ENCODE data around the gene NUCB1. TPM values are rescaled to one million over a fixed set of nuclear protein-coding genes. Genes with fewer than 3 reads are reported as not detected.
"Not testable (repeated sequence)": the region's sequence is repeated elsewhere in the genome, so short reads cannot be mapped to it uniquely, and the experiment has no call there.

NUCB1 gene
- total and polyA plus RNA-seq, 7 experiments from 2014 or later: 70.5 to 252 (median 142) TPM

DNA sequence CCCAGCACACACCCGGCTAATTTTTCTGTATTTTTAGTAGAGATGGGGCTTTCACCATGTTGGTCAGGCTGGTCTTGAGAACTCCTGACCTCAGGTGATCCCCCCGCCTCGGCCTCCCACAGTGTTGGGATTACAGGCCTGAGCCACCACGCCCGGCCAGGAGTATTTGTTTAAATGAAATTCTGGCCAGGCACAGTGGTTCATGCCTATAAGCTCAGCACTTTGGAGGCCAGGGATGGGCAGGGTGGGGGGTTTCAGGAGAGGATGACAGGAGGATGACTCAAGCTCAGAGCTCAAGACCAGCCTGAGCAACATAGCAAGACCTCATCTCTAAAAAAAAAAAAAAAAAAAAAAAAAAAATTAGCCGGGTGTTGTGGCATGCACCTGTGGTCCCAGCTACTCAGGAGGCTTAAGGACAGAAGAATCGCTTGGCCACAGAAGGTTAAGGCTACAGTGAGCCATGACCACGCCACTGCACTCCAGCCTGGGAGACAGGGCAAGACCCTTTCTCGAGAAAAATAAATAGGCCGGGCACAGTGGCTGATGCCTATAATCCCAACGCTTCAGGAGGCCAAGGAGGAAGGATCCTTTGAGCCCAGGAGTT, 25.2 kb downstream of the NUCB1 start:
- ChIA-PET CTCF (interaction anchor here (1.2 kb wide), 1 partner anchor 45 kb away, joined by 3 read pairs; no protein-coding TSS in a partner anchor), POLR2A (no interaction called here)
- DNase-seq: no peak

DNA sequence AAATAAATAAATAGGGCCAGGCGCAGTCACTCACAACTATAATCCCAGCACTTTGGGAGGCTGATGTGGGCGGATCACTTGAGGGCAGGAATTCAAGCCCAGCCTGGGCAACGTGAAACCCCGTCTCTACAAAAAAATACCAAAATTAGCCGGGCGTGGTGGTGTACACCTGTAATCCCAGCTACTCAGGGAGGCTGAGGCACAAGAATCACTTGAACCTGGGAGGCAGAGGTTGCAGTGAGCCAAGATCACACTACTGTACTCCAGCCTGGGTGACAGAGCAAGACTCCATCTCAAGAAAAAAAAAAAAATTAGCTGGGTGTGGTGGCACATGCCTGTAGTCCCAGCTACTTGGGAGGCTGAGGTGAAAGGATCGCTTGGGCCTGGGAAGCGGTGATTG, 25.8 kb downstream of the NUCB1 start:
- H3K4me3 Mint-ChIP-seq; DNase-seq; H3K27me3 Mint-ChIP-seq; intact Hi-C loops (cut with micrococcal nuclease); H3K27ac Mint-ChIP-seq; H3K4me1 ChIP-seq (ENCODE audit: control insufficient read depth in 2 of 2, insufficient read depth in 2 of 2, low read length in 2 of 2); POLR2A ChIA-PET; ATAC-seq; H3K27me3 ChIP-seq (ENCODE audit: control insufficient read depth in 2 of 2, insufficient read depth in 2 of 2, low read length in 2 of 2); H3K27ac ChIP-seq (ENCODE audit: low read depth, low read length); H3K9me3 Mint-ChIP-seq; H3K4me3 ChIP-seq (ENCODE audit: low read length); H3K9me3 ChIP-seq (ENCODE audit: control insufficient read depth in 2 of 3, low read length in 3 of 3): not testable (repeated sequence)
- Mint-ChIP-seq H3K36me3 (peaks cover 0 to 11% (median 0%) of the 10 kb centered on the region in 5 donors), H3K4me1 (peaks cover 0 to 10% (median 4%) of the 10 kb centered on the region in 7 donors)
- H3K36me3 ChIP-seq (ENCODE audit: control insufficient read depth in 2 of 3, insufficient read depth in 3 of 3, low read length in 3 of 3): peaks cover 0 to 24% (median 0%) of the 10 kb centered on the region in 3 experiments
- CTCF ChIA-PET: interaction anchor here (1.2 kb wide), 1 partner anchor 44 kb away, joined by 3 read pairs; no protein-coding TSS in a partner anchor

More for the DNA sequence above, 25.2 kb downstream of the NUCB1 start:
- Mint-ChIP-seq H3K9me3 (no peaks in the 10 kb centered on the region), H3K4me1 (peaks cover 0 to 10% (median 4%) of the 10 kb centered on the region in 7 donors), H3K36me3 (peaks cover 0 to 12% (median 0%) of the 10 kb centered on the region in 5 donors), H3K27me3 (no peaks in the 10 kb centered on the region), H3K27ac (peak overlapping the region in 1 of 9 donors; percentile 38), H3K4me3 (no peak overlapping the region)
- Histone ChIP-seq H3K4me3 (ENCODE audit: low read length) (no peak overlapping the region), H3K9me3 (ENCODE audit: control insufficient read depth in 2 of 3, low read length in 3 of 3) (no peaks in the 10 kb centered on the region), H3K27me3 (ENCODE audit: control insufficient read depth in 2 of 2, insufficient read depth in 2 of 2, low read length in 2 of 2) (no peaks in the 10 kb centered on the region), H3K4me1 (ENCODE audit: control insufficient read depth in 2 of 2, insufficient read depth in 2 of 2, low read length in 2 of 2) (no peaks in the 10 kb centered on the region), H3K36me3 (ENCODE audit: control insufficient read depth in 2 of 3, insufficient read depth in 3 of 3, low read length in 3 of 3) (peaks cover 0 to 28% (median 0%) of the 10 kb centered on the region in 3 experiments), H3K27ac (ENCODE audit: low read depth, low read length) (no peak overlapping the region)
- intact Hi-C loops (cut with micrococcal nuclease): no loop called here
- ATAC-seq: no peak

- Histone ChIP-seq H3K9me3 (ENCODE audit: control insufficient read depth in 2 of 3, low read length in 3 of 3) (no peaks in the 10 kb centered on the region), H3K27me3 (ENCODE audit: control insufficient read depth in 2 of 2, insufficient read depth in 2 of 2, low read length in 2 of 2) (no peaks in the 10 kb centered on the region), H3K27ac (ENCODE audit: low read depth, low read length) (no peak overlapping the region), H3K36me3 (ENCODE audit: control insufficient read depth in 2 of 3, insufficient read depth in 3 of 3, low read length in 3 of 3) (peaks cover 0 to 13% (median 0%) of the 10 kb centered on the region in 3 experiments), H3K4me1 (ENCODE audit: control insufficient read depth in 2 of 2, insufficient read depth in 2 of 2, low read length in 2 of 2) (no peaks in the 10 kb centered on the region), H3K4me3 (ENCODE audit: low read length) (peak overlapping the region; percentile 24)
- Mint-ChIP-seq H3K27me3 (peaks cover 0 to 3% (median 0%) of the 10 kb centered on the region in 5 donors), H3K27ac (peak overlapping the region in 7 of 9 donors; percentile 20 to 69 (median 52)), H3K9me3 (no peaks in the 10 kb centered on the region), H3K4me3 (peak overlapping the region in 9 of 10 donors; percentile 43 to 81 (median 74)), H3K4me1 (peaks cover 0 to 10% (median 4%) of the 10 kb centered on the region in 7 donors), H3K36me3 (peaks cover 0 to 4% (median 0%) of the 10 kb centered on the region in 5 donors)
- POLR2A ChIA-PET: no interaction called here
- intact Hi-C loops (cut with micrococcal nuclease): no loop called here
- peak in 6 of 9 donors; percentile 20 to 41 (median 34) for DNase-seq
- CTCF ChIA-PET: no interaction called here
- ATAC-seq: peak; percentile 45
These were observed 26.8 kb downstream of the NUCB1 start for GRCh38 chr19:48926909-48927308.

DNA sequence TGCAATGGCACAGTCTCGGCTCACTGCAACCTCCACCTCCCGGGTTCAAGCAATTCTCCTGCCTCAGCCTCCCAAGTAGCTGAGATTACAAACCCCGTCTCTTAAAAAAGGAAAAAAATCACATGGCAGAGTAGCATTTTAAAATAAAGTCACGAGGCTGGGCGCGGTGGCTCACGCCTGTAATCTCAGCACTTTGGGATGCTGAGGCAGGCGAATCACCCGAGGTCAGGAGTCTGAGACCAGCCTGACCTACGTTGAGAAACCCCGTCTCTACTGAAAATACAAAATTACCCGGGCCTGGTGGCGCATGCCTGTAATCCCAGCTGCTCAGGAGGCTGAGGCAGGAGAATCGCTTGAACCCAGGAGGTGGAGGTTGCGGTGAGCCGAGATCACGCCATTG, 27.6 kb downstream of the NUCB1 start:
- H3K36me3 Mint-ChIP-seq; H3K27ac Mint-ChIP-seq; intact Hi-C loops (cut with micrococcal nuclease); H3K27ac ChIP-seq (ENCODE audit: low read depth, low read length); H3K27me3 ChIP-seq (ENCODE audit: control insufficient read depth in 2 of 2, insufficient read depth in 2 of 2, low read length in 2 of 2); H3K9me3 ChIP-seq (ENCODE audit: control insufficient read depth in 2 of 3, low read length in 3 of 3); ATAC-seq; H3K36me3 ChIP-seq (ENCODE audit: control insufficient read depth in 2 of 3, insufficient read depth in 3 of 3, low read length in 3 of 3); CTCF ChIA-PET; H3K4me1 ChIP-seq (ENCODE audit: control insufficient read depth in 2 of 2, insufficient read depth in 2 of 2, low read length in 2 of 2); H3K9me3 Mint-ChIP-seq; H3K4me3 Mint-ChIP-seq; H3K4me3 ChIP-seq (ENCODE audit: low read length); DNase-seq; H3K27me3 Mint-ChIP-seq: not testable (repeated sequence)
- peaks cover 0 to 10% (median 4%) of the 10 kb centered on the region in 7 donors for H3K4me1 Mint-ChIP-seq
- POLR2A ChIA-PET: interaction anchor here (0.6 kb wide), 1 partner anchor 155 kb away, joined by 4 read pairs; no protein-coding TSS in a partner anchor

DNA sequence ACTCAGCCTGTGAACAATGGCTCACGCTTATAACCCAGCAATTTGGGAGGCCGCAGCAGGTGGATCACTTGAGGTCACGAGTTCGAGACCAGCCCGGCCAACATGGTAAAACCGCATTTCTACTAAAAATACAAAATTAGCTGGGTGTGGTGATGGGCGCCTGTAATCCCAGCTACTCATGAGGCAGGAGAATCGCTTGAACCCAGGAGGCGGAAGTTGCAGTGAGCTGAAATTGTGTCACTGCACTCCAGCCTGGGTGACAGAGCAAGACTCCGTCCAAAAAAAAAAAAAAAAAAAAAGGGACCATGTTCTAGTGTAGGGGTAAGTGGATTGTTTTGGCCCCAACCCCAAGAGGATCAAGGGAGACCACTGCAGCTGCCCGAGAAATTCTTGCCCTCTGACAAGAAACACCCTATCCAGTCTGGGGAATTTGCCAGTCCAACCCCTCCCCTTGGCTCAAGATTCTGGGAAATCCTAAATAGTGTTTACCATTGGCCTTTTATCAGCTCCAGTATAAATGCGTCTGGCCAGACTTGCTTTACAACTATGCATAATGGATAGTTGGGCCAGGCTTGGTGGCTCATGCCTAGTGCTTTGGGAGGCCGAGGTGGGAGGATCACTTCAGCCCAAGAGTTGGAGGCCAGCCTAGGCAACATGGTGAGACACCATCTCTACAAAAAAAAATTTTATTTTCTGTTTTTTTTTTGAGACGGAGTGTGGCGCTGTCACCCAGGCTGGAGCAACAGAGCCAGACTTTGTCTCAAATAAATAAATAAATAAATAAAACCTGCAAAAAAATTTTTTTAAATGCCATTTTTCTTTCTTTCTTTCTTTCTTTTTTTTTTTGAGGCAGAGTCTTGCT, 28.3 kb downstream of the NUCB1 start:
- no peaks in the 10 kb centered on the region for H3K27me3 ChIP-seq (ENCODE audit: control insufficient read depth in 2 of 2, insufficient read depth in 2 of 2, low read length in 2 of 2)
- H3K4me1 ChIP-seq (ENCODE audit: control insufficient read depth in 2 of 2, insufficient read depth in 2 of 2, low read length in 2 of 2): peaks cover 6 to 7% of the 10 kb centered on the region in 2 donors
- peaks cover 5 to 17% (median 9%) of the 10 kb centered on the region in 7 donors for H3K4me1 Mint-ChIP-seq
- H3K27ac ChIP-seq (ENCODE audit: low read depth, low read length): no peak overlapping the region
- ChIA-PET POLR2A (interaction anchor here (0.6 kb wide), 1 partner anchor 156 kb away, joined by 4 read pairs; no protein-coding TSS in a partner anchor), CTCF (interaction anchor here (1.0 kb wide), 1 partner anchor 42 kb away, joined by 3 read pairs; no protein-coding TSS in a partner anchor)
- no peak overlapping the region for H3K4me3 Mint-ChIP-seq
- DNase-seq: no peak
- H3K27ac Mint-ChIP-seq: no peak overlapping the region
- peaks cover 0 to 12% (median 0%) of the 10 kb centered on the region in 5 donors for H3K27me3 Mint-ChIP-seq
- no peak overlapping the region for H3K4me3 ChIP-seq (ENCODE audit: low read length)
- no peak for ATAC-seq
- peaks cover 0 to 2% (median 0%) of the 10 kb centered on the region in 5 donors for H3K36me3 Mint-ChIP-seq
- H3K9me3 ChIP-seq (ENCODE audit: control insufficient read depth in 2 of 3, low read length in 3 of 3): no peaks in the 10 kb centered on the region
- no peaks in the 10 kb centered on the region for H3K36me3 ChIP-seq (ENCODE audit: control insufficient read depth in 2 of 3, insufficient read depth in 3 of 3, low read length in 3 of 3)
- intact Hi-C loops (cut with micrococcal nuclease): no loop called here
- H3K9me3 Mint-ChIP-seq: no peaks in the 10 kb centered on the region

GRCh38 chr19:48933382-48933932, 33.3 kb downstream of the NUCB1 start, which contains the start of gene DHDH:
Gene DHDH, plus strand, starts transcription at chr19:48933699. Its CDS starts 23 bp downstream, at chr19:48933722.
- Mint-ChIP-seq H3K27ac (peak within 1 kb of the TSS; percentile 66 to 94 (median 91)), H3K9me3 (no peaks in the 10 kb centered on the region), H3K36me3 (peaks cover 0 to 8% (median 3%) of the 10 kb centered on the region in 5 donors), H3K4me1 (peaks cover 7 to 17% (median 14%) of the 10 kb centered on the region in 7 donors), H3K27me3 (peaks cover 0 to 16% (median 0%) of the 10 kb centered on the region in 5 donors), H3K4me3 (peak within 1 kb of the TSS; percentile 78 to 91 (median 86))
- ATAC-seq (peak; percentile 98), DNase-seq (peak; percentile 75 to 90 (median 87))
- H3K4me3 ChIP-seq (ENCODE audit: low read length): peak within 1 kb of the TSS; percentile 50
- ChIA-PET POLR2A (interaction anchor here (0.6 to 1.8 kb wide), 10 partner anchors 19 to 730 kb away, joined by 3 to 8 read pairs (median 4); partner anchors contain the start of genes BAX, FTL and NUCB1), CTCF (interaction anchor here (1.0 to 1.7 kb wide), 2 partner anchors 37 to 60 kb away, joined by 3 to 10 read pairs; partner anchors contain the start of genes GYS1 and RUVBL2)
- no peaks in the 10 kb centered on the region for H3K9me3 ChIP-seq (ENCODE audit: control insufficient read depth in 2 of 3, low read length in 3 of 3)
- peaks cover 6 to 7% of the 10 kb centered on the region in 2 donors for H3K4me1 ChIP-seq (ENCODE audit: control insufficient read depth in 2 of 2, insufficient read depth in 2 of 2, low read length in 2 of 2)
- intact Hi-C loops (cut with micrococcal nuclease): loop anchor here (1.0 to 5.0 kb wide), 8 partner anchors 21 to 61 kb away; partner anchors contain the start of genes BAX (in 2 of the 2), PPP1R15A (in 2 of the 2), FTL (in 1 of the 2) and NUCB1 (in 1 of the 2)
- no peaks in the 10 kb centered on the region for H3K36me3 ChIP-seq (ENCODE audit: control insufficient read depth in 2 of 3, insufficient read depth in 3 of 3, low read length in 3 of 3)
- peak within 1 kb of the TSS; percentile 57 for H3K27ac ChIP-seq (ENCODE audit: low read depth, low read length)
- no peaks in the 10 kb centered on the region for H3K27me3 ChIP-seq (ENCODE audit: control insufficient read depth in 2 of 2, insufficient read depth in 2 of 2, low read length in 2 of 2)

All from naive thymus-derived CD4-positive, alpha-beta T cell (primary cell).